ENCODE results near the gene TBX20. TPM values are rescaled to one million over a fixed set of nuclear protein-coding genes. Genes with fewer than 3 reads are reported as not detected.

Gene TBX20
- total and polyA plus RNA-seq, 12 donors, result 3.5 to 186 (median 111) TPM

DNA sequence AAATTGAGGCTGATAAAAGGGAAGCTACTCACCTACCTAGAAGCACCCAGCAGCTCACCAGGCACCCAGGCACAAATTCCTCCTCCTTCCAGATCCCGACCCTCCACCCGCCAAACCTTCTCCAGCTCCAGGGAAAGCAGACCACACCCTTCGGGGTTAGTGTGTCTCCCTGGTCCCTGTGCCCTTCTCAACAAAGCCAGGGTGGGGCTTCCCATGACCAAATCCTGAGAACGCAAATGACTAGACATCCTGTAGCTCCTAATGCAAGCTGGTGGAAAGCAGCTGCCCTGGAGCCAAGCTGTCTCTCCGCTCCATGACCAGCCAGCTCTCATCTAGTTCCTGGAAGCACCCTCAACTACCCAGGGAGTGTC lies 4.4 kb downstream of the TBX20 start:
- Histone ChIP-seq H3K4me3 (peak overlapping the region; percentile 27 to 86 (median 77)), H3K27ac (peak overlapping the region; percentile 18 to 96 (median 92)), H3K9me3 (no peaks in the 10 kb centered on the region), H3K36me3 (peaks cover 0 to 22% (median 0%) of the 10 kb centered on the region in 9 donors), H3K27me3 (peaks cover 0 to 93% (median 35%) of the 10 kb centered on the region in 7 donors), H3K4me1 (peaks cover 0 to 45% (median 15%) of the 10 kb centered on the region in 9 donors)
- ATAC-seq (peak in 6 of 8 donors; percentile 3 to 26 (median 9)), DNase-seq (no peak)
- TF ChIP-seq, protein P1, sequence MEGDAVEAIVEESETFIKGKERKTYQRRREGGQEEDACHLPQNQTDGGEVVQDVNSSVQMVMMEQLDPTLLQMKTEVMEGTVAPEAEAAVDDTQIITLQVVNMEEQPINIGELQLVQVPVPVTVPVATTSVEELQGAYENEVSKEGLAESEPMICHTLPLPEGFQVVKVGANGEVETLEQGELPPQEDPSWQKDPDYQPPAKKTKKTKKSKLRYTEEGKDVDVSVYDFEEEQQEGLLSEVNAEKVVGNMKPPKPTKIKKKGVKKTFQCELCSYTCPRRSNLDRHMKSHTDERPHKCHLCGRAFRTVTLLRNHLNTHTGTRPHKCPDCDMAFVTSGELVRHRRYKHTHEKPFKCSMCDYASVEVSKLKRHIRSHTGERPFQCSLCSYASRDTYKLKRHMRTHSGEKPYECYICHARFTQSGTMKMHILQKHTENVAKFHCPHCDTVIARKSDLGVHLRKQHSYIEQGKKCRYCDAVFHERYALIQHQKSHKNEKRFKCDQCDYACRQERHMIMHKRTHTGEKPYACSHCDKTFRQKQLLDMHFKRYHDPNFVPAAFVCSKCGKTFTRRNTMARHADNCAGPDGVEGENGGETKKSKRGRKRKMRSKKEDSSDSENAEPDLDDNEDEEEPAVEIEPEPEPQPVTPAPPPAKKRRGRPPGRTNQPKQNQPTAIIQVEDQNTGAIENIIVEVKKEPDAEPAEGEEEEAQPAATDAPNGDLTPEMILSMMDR (IDR thresholded peaks at IDR 0.05), result no peak
- intact Hi-C loops (cut with DNase I), result no loop called here
- WGBS, 2 donors, result 17 to 18% methylated on average over 5 of the region's 5 CpGs

DNA sequence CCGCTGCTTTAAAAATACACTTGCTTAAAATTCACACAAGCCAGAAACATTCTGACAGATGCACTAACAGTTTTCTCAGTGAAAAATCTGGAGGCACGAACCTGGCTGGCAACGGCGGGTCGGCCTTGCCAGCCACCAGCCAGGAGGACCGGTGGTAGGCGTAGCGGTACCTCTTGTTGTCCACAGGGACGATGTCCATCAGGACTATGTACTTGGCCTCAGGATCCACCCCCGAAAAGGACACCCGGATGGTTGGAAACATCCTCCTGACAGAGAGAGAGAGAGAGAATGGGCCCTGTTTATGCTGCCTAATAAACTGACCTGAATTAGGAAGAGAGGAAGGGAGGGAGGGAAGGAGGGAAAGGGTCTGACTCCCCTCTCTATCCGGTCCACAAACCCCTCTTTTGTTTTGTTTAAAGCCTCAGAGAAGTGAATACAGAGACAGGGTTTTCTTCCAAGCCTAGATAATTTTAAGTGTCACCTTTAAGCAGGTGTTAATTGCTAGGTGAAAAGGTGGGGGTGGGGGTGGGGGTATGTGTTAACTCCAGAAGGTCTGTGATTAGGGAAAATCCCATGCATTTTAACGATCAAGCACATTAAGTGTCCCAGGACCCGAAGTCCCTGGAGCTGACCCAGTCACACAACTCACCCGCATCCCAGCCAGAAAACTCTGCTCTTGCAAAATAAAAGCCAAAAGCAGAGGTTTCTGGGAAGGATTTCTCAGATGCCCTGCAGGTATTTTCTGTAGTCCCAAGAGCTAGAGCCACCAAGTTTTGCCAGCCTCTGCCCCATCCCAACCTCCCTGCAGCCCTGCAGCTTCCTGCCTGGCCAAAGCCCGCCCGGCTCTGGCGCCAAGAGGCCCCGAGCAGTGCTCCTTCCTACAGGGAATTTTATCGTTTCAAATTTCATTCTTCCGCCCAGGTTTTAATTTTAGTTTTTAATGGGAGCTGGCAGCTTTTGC lies 5.0 kb downstream of the TBX20 start:
- Histone ChIP-seq H3K4me1 (peaks cover 0 to 52% (median 20%) of the 10 kb centered on the region in 9 donors), H3K27me3 (peaks cover 0 to 87% (median 30%) of the 10 kb centered on the region in 7 donors), H3K4me3 (peak overlapping the region in 9 of 10 donors; percentile 52 to 86 (median 82)), H3K36me3 (peaks cover 0 to 28% (median 0%) of the 10 kb centered on the region in 9 donors), H3K9me3 (no peaks in the 10 kb centered on the region), H3K27ac (peak overlapping the region; percentile 18 to 96 (median 92))
- ATAC-seq, result peak in 6 of 8 donors; percentile 9 to 45 (median 32)
- TF ChIP-seq, protein P1 (IDR thresholded peaks at IDR 0.05), result no peak
- intact Hi-C loops (cut with DNase I), result no loop called here
- DNase-seq, result peak in 1 of 2 donors; percentile 34
- WGBS, 2 donors, result 13 to 14% methylated on average over 21 of the region's 21 CpGs

DNA sequence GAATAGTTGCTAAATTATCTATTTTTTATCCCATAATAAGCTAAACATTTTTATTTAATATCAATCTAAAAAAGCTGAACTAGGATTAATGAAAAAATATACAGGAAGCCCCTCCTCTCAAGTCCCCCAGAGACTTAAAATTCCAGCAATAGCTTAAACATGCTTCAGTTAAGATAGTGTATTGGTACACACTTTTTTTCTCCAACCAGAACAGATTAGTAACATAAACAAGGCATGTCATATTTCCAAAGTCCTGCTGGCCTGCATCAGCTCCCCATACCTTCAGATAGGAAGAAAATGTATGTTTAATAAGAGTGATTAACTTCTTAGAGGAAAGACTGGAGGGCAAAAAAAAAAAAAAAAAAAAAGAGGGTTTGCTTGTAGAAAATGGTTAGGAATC lies 7.1 kb downstream of the TBX20 start:
- TF ChIP-seq, protein P1 (IDR thresholded peaks at IDR 0.05), result no peak
- Histone ChIP-seq H3K27ac (peak overlapping the region in 5 of 10 donors; percentile 20 to 96 (median 30)), H3K36me3 (peaks cover 0 to 48% (median 6%) of the 10 kb centered on the region in 9 donors), H3K9me3 (no peaks in the 10 kb centered on the region), H3K27me3 (peaks cover 0 to 72% (median 14%) of the 10 kb centered on the region in 7 donors), H3K4me3 (peak overlapping the region in 7 of 10 donors; percentile 6 to 86 (median 72)), H3K4me1 (peaks cover 0 to 72% (median 24%) of the 10 kb centered on the region in 9 donors)
- intact Hi-C loops (cut with DNase I), result no loop called here
- DNase-seq (no peak), ATAC-seq (no peak)

DNA sequence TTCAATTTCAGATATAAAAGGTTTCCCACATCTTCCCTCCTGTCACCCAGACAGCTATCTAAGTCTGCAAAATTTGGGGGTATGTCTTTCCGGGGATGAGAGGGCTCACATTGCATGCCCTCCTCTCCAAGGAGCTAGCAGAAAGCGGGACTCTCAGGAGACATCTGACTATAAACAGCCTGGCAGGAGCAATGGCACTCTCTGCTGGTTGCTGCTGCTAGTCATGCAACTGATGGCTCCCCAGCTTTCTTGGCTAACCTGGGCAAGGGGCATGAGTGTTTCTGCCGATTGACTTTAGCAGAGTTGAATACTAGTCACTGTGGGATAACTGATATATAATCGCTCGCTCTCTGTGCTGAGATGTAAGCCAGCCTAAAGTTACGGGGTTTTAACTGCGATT lies 12.0 kb downstream of the TBX20 start:
- no peak for DNase-seq
- WGBS, 2 donors, result 48 to 55% methylated on average over 7 of the region's 7 CpGs
- Histone ChIP-seq H3K36me3 (peaks cover 0 to 87% (median 8%) of the 10 kb centered on the region in 9 donors), H3K4me3 (no peak overlapping the region), H3K27ac (peak overlapping the region in 5 of 10 donors; percentile 7 to 53 (median 30)), H3K27me3 (peaks cover 0 to 23% (median 0%) of the 10 kb centered on the region in 7 donors), H3K4me1 (peaks cover 0 to 73% (median 30%) of the 10 kb centered on the region in 9 donors), H3K9me3 (no peaks in the 10 kb centered on the region)
- peak in 6 of 8 donors; percentile 28 to 74 (median 51) for ATAC-seq
- TF ChIP-seq, protein P1 (IDR thresholded peaks at IDR 0.05), result peak in 5 of 9 donors; percentile 16 to 51 (median 47)
- intact Hi-C loops (cut with DNase I), result no loop called here
